ENCODE measurements around the gene NKX3-2. TPM values are rescaled to one million over a fixed set of nuclear protein-coding genes. Genes with fewer than 3 reads are reported as not detected.

The NKX3-2 gene
- total and polyA plus RNA-seq, 9 donors: 0.10 to 1.4 (median 0.22) TPM; not detected in 1

DNA sequence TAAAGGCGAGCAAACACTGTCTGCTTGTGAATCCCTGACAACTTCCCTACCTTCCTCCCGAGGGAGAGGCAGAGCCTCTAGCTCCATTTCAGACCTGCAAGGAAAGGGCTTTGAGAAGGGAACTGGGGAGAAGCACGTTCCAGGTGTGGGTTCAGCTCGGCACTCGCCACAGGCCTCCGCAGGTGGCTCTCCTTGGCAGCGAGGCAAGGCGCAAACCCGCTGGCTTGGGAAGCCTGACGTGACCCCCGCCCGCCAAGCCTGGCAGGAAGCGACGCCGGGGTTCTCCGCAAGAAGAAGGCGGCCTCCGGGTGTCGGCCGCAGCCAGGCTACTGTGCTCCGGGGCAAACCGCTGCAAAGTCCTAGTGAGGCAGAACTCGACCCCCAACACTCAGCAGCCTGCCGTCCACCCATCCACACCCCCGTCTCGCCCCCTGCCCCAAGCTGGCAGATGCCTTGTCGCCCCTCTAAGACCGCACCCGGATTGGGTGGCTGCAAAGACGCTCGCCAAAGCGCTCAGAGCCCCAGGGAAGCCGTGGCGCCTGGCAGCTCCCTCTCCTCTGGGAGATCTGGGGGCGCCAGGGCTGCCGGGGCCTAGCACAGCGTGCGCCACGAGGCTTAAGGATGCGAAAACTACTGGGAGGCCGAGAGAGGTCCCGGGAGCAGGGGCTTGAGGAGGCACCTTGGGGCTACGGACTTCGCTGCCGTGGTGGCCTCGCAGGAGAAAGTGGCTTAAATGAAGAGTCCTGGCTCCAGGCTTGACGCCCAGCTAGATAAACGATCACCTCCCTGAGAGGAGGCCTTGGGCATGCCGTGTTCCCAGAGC is 21.8 kb downstream of the NKX3-2 start:
- H3K36me3 ChIP-seq: no peaks in the 10 kb centered on the region
- TF ChIP-seq POLR2A (IDR thresholded peaks at IDR 0.05) (no peak), EP300 (IDR thresholded peaks at IDR 0.05) (no peak)
- TF ChIP-seq, protein P1, sequence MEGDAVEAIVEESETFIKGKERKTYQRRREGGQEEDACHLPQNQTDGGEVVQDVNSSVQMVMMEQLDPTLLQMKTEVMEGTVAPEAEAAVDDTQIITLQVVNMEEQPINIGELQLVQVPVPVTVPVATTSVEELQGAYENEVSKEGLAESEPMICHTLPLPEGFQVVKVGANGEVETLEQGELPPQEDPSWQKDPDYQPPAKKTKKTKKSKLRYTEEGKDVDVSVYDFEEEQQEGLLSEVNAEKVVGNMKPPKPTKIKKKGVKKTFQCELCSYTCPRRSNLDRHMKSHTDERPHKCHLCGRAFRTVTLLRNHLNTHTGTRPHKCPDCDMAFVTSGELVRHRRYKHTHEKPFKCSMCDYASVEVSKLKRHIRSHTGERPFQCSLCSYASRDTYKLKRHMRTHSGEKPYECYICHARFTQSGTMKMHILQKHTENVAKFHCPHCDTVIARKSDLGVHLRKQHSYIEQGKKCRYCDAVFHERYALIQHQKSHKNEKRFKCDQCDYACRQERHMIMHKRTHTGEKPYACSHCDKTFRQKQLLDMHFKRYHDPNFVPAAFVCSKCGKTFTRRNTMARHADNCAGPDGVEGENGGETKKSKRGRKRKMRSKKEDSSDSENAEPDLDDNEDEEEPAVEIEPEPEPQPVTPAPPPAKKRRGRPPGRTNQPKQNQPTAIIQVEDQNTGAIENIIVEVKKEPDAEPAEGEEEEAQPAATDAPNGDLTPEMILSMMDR (IDR thresholded peaks at IDR 0.05): no peak
- no peak overlapping the region for H3K27ac ChIP-seq
- peaks cover 0 to 19% of the 10 kb centered on the region in 2 donors for H3K9me3 ChIP-seq
- intact Hi-C loops (cut with DNase I): no loop called here
- H3K27me3 ChIP-seq: no peaks in the 10 kb centered on the region
- no peak for DNase-seq
- H3K4me1 ChIP-seq (ENCODE audit: insufficient read depth): no peaks in the 10 kb centered on the region
- H3K4me3 ChIP-seq: no peak overlapping the region
- WGBS, 3 donors: 2 to 4% (median 3%) methylated on average over 38 to 49 of the region's 49 CpGs

DNA sequence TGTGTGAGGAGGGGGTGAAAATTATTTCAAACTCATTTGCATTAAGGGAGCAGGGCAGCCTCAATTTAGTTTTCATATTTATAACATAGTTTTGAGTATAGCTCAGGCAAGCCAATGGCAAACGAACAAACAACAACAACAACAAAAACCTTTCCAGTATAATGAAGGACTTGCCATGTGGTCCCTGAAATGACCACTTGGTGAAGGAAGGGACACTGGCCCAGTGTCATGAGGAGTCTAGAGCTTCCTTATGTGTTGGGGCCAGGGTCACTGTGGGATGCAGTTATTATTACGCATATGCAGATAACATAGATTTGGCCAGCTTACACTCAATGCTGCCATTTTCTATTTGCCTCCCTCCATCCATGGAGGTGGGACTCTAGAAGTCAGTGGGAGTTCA is 23.3 kb downstream of the NKX3-2 start:
- TF ChIP-seq, protein P1 (IDR thresholded peaks at IDR 0.05): no peak
- TF ChIP-seq POLR2A (IDR thresholded peaks at IDR 0.05) (no peak), EP300 (IDR thresholded peaks at IDR 0.05) (no peak)
- Histone ChIP-seq H3K4me1 (ENCODE audit: insufficient read depth) (no peaks in the 10 kb centered on the region), H3K4me3 (no peak overlapping the region), H3K36me3 (no peaks in the 10 kb centered on the region), H3K9me3 (peaks cover 0 to 19% of the 10 kb centered on the region in 2 donors), H3K27ac (no peak overlapping the region), H3K27me3 (no peaks in the 10 kb centered on the region)
- intact Hi-C loops (cut with DNase I): no loop called here
- DNase-seq: no peak
- WGBS, 3 donors: 34 to 62% (median 38%) methylated on average over 2 of the region's 2 CpGs

DNA sequence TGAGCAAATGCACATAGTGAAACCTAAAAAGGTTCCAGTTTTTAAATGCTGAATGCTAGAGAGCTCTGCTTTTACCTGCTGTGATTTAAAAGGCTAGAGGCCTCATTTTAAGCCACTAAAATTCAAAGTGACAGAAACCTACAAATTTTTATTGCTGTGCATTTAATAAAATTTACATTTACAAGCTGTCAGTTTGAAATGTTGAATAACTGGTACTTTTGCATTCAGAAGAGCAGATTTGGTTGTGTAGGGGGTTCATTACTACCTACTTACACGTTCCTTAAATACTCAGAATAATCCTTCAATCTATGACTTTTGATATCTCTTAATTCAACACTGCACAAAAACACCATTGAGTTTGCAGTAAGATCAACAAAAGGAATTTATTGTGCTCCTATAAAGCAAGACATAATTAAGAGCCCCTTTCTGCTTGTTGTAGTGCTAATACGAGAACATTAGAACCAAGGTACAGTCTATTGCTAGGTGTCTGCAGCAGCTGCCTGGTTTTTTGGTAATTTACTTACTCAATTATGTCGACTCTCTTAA is 27.9 kb downstream of the NKX3-2 start:
- H3K36me3 ChIP-seq: no peaks in the 10 kb centered on the region
- no peak overlapping the region for H3K4me3 ChIP-seq
- intact Hi-C loops (cut with DNase I): no loop called here
- no peak overlapping the region for H3K27ac ChIP-seq
- no peaks in the 10 kb centered on the region for H3K27me3 ChIP-seq
- TF ChIP-seq EP300 (IDR thresholded peaks at IDR 0.05): no peak
- TF ChIP-seq, protein P1 (IDR thresholded peaks at IDR 0.05): no peak
- no peak for TF ChIP-seq POLR2A (IDR thresholded peaks at IDR 0.05)
- H3K4me1 ChIP-seq (ENCODE audit: insufficient read depth): no peaks in the 10 kb centered on the region
- no peak for DNase-seq
- WGBS, 3 donors: 68 to 73% (median 71%) methylated on average over 3 of the region's 3 CpGs
- H3K9me3 ChIP-seq: no peaks in the 10 kb centered on the region

DNA sequence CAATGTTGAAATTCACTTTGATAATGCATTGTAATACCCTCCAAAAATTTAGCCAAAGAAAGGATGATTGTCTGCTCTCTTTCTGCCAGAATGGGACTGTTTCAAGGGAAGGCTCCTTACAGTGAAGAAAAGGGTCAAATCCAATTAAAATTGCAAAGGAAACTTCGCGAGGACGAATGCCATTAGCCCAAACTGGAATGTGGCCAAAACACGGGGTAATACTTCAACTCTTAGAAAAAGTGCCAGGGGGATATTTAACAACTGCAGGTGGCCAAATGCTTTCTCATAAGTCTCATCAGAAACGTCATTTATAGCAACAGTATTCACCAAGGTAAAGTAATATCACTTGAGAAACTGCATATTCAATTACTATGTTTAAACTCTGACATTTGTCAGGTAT is 29.0 kb downstream of the NKX3-2 start:
- H3K4me1 ChIP-seq (ENCODE audit: insufficient read depth): no peaks in the 10 kb centered on the region
- no peaks in the 10 kb centered on the region for H3K27me3 ChIP-seq
- TF ChIP-seq POLR2A (IDR thresholded peaks at IDR 0.05): no peak
- TF ChIP-seq, protein P1 (IDR thresholded peaks at IDR 0.05): no peak
- no peak for TF ChIP-seq EP300 (IDR thresholded peaks at IDR 0.05)
- no peak overlapping the region for H3K27ac ChIP-seq
- no peaks in the 10 kb centered on the region for H3K9me3 ChIP-seq
- DNase-seq: no peak
- WGBS, 3 donors: 15 to 22% (median 19%) methylated on average over 5 of the region's 5 CpGs
- no peaks in the 10 kb centered on the region for H3K36me3 ChIP-seq
- intact Hi-C loops (cut with DNase I): no loop called here
- H3K4me3 ChIP-seq: no peak overlapping the region
